KOPT-K1 (cell line): ENCODE measurements around the gene CCDC149.

Source experiments
- H3K27ac ChIP-seq: fragments of 200-600 bp; sonication (generic); 2 replicates; pipeline ENCODE4 v1.5.1; 2016; ENCODE audit warnings: antibody characterized with exemption, mild to moderate bottlenecking, low read depth, low read length; ENCODE audit not compliant: poor library complexity, severe bottlenecking
- H3K36me3 ChIP-seq: fragments of 200-600 bp; sonication (generic); 2 replicates; pipeline ENCODE4 v1.5.1; 2017; ENCODE audit warnings: antibody characterized with exemption, mild to moderate bottlenecking, low read length, moderate library complexity; ENCODE audit not compliant: insufficient read depth
- H3K9me3 ChIP-seq: fragments of 200-600 bp; sonication (generic); 2 replicates; pipeline ENCODE4 v1.5.1; 2017; ENCODE audit warnings: antibody characterized with exemption, low read length, mild to moderate bottlenecking; ENCODE audit not compliant: insufficient read depth, poor library complexity, severe bottlenecking

CCDC149 gene

DNA sequence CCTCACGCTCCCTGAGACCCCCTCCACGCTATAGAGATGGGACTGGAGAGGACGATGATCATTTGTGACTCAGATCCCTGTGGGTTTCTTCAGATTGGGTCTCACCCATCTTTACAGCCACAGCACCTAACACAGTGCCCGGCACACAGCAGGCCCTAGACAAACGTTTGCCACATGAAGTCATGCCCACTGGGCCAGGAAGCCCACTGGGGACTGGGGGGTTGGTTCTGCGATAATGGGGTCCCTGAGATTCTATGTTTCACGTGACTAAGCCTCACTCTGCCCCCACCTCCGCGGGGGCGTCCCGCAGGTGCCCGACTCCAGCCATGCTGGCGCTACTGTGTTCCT lies 113.7 kb downstream of the CCDC149 start:
- peaks cover 4% of the 10 kb centered on the region for H3K9me3 ChIP-seq
- H3K36me3 ChIP-seq, result no peaks in the 10 kb centered on the region
- no peak overlapping the region for H3K27ac ChIP-seq

GRCh38 chr4:24798036-24798610 lies 114.7 kb downstream of the CCDC149 start:
- peaks cover 4% of the 10 kb centered on the region for H3K9me3 ChIP-seq
- no peak overlapping the region for H3K27ac ChIP-seq
- no peaks in the 10 kb centered on the region for H3K36me3 ChIP-seq

DNA sequence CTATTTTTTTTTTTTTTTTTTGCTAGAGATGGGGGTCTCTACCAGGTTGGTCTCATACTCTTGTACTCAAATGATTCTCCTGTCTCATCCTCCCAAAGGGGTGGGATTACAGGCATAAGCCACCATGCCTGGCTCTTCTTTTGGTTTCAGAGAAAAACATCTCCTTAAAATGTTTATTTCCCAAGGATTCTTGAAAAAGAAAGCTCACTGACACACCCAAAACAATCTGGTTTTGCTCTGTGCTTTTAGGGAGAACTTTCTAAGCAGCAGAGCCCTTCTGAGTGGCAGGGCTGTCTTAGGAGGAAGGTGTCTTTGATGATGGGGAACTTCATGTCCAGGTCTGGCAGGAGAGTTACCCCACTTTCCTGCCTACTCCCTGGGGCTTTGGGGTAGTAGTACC lies 116.2 kb downstream of the CCDC149 start:
- no peaks in the 10 kb centered on the region for H3K36me3 ChIP-seq
- H3K9me3 ChIP-seq, result peaks cover 4% of the 10 kb centered on the region
- H3K27ac ChIP-seq, result no peak overlapping the region

DNA sequence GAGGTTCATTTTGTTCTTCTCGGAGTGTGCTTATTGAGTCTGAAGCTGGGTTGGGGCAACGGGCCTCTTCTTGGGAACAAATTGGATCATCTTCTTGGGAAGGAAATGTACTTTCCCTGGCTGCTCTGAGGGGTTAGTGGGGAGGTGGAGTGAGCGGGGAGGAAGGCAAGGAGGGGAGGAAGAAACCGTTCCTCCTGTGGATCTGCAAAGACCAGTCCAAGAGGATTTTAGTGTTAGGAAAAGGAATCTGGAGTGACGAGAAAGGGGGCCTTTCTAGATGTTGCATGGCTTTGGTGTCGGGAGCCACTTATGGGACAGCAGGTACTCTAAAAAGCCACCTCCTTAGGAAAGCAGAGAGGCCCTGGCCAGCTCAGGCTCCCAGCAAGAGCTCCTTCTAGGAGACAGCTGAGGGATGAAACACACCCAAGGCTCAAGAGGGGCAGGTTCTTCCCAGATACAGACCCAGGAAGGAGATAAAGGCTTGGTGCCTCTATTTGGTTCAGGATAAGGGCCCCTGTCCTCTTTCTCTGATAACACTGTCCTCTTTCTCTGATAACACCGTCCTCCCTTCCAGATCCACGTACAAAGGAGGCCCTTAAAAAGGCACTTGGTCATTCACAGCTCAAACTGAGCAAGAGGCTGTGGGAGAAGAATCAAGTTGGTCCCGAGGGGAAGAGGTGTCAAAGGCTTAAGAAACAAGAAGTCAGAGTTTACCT lies 117.0 kb downstream of the CCDC149 start:
- Histone ChIP-seq H3K9me3 (peaks cover 4% of the 10 kb centered on the region), H3K27ac (no peak overlapping the region), H3K36me3 (no peaks in the 10 kb centered on the region)

GRCh38 chr4:24794916-24795665 lies 117.8 kb downstream of the CCDC149 start, which contains the start of gene SOD3:
Gene SOD3, plus strand, starts transcription at chr4:24795573. Its CDS starts 3,949 bp downstream, at chr4:24799522.
- Histone ChIP-seq H3K27ac (no peak within 1 kb of the TSS), H3K9me3 (peaks cover 1% of the 10 kb centered on the region), H3K36me3 (no peaks in the 10 kb centered on the region)

GRCh38 chr4:24794480-24794879 lies 118.4 kb downstream of the CCDC149 start:
- no peaks in the 10 kb centered on the region for H3K9me3 ChIP-seq
- no peaks in the 10 kb centered on the region for H3K36me3 ChIP-seq
- no peak overlapping the region for H3K27ac ChIP-seq

GRCh38 chr4:24794051-24794450 lies 118.8 kb downstream of the CCDC149 start:
- Histone ChIP-seq H3K27ac (no peak overlapping the region), H3K36me3 (no peaks in the 10 kb centered on the region), H3K9me3 (no peaks in the 10 kb centered on the region)

GRCh38 chr4:24793219-24794005 lies 119.4 kb downstream of the CCDC149 start:
- H3K9me3 ChIP-seq, result no peaks in the 10 kb centered on the region
- H3K36me3 ChIP-seq, result no peaks in the 10 kb centered on the region
- H3K27ac ChIP-seq, result no peak overlapping the region

GRCh38 chr4:24792552-24792951 lies 120.3 kb downstream of the CCDC149 start:
- no peaks in the 10 kb centered on the region for H3K9me3 ChIP-seq
- H3K27ac ChIP-seq, result no peak overlapping the region
- no peaks in the 10 kb centered on the region for H3K36me3 ChIP-seq

- Histone ChIP-seq H3K9me3 (no peaks in the 10 kb centered on the region), H3K36me3 (no peaks in the 10 kb centered on the region), H3K27ac (no peak overlapping the region)
Measured at GRCh38 chr4:24791043-24791442, 121.8 kb downstream of the CCDC149 start.

DNA sequence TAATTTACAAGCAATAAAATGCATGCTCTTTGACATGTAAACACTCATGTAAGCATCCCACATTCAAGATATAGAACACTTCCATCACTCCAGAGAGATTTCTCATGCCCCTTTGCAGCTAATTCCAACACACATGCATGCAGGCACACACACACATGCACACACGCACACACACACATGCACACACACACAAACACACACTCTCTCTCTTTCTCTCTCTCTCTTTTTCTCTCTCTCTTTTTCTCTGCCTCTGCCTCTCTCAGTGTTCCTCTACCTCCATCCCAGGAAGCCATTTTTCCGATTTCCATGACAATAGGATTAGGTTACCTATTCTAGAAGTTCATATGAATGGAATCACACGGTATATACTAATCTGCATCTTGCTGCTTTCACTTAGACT lies 129.3 kb downstream of the CCDC149 start:
- Histone ChIP-seq H3K9me3 (no peaks in the 10 kb centered on the region), H3K27ac (no peak overlapping the region), H3K36me3 (no peaks in the 10 kb centered on the region)

GRCh38 chr4:24781999-24782745 lies 130.7 kb downstream of the CCDC149 start:
- Histone ChIP-seq H3K27ac (no peak overlapping the region), H3K36me3 (no peaks in the 10 kb centered on the region), H3K9me3 (no peaks in the 10 kb centered on the region)

DNA sequence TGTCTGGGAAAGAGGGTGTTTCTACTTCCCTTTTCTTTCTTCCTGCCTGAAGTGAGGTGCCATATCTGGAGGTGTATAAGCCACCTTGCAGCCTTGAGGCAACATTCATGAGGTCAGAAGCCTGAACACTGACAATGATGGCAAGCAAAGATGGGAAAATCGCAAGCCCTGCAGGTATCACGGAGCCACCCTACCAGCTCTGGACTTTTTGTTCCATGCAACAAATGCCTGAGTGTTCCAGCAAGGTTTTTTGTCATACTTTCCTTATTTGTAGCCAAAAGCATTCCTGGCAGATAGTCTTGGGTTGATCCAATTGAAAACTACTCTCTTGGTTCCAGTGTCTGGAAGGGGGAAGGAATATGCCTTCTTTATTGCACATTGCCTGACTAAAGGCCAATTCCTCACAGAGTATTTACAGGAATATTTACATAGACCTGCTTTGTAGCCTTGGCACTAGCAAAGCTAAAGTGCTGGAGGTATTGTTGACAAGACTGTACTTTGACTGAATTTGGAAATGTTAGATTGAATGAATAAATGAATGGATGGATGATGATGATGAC lies 131.8 kb downstream of the CCDC149 start:
- Histone ChIP-seq H3K9me3 (no peaks in the 10 kb centered on the region), H3K36me3 (no peaks in the 10 kb centered on the region), H3K27ac (no peak overlapping the region)

DNA sequence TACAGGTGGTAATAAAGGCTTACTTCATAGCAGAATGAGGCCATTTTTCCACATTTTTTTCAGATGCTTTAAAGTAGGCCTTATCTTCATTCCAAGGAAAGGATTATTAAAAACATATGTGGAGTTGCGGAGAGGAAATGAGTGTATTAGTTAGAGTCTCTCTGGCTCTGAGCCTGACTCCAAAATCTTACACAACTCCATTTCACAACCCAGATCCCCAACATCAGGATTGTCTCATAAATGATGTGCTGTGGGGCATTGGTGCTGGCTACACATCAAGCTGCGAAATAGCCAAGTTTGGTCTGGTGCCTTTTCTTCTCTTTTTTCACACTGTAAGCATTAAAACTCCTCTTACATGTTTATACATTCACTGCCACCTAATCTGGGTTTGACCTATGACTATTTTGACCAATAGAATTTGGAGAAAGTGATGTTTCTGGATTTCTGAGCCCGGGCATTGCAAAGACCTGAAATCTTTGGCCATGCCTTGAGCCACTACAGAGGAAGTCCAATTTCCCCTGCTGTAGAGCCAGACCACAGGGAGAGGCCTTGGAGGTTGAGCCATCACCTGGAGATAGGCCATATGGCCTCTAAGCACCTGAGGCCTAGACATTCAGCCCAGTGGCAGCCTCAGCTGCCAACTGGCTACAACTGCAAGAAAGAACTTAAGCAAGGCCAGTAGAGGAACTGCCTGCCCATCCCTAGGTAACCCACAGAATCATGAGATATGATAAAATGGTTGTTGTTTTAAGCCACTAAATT lies 134.2 kb downstream of the CCDC149 start:
- H3K9me3 ChIP-seq, result no peaks in the 10 kb centered on the region
- no peak overlapping the region for H3K27ac ChIP-seq
- no peaks in the 10 kb centered on the region for H3K36me3 ChIP-seq
